ENCODE data around the gene LENG9.
"Not testable (repeated sequence)": the region's sequence is repeated elsewhere in the genome, so short reads cannot be mapped to it uniquely, and the experiment has no call there.

Gene LENG9

DNA sequence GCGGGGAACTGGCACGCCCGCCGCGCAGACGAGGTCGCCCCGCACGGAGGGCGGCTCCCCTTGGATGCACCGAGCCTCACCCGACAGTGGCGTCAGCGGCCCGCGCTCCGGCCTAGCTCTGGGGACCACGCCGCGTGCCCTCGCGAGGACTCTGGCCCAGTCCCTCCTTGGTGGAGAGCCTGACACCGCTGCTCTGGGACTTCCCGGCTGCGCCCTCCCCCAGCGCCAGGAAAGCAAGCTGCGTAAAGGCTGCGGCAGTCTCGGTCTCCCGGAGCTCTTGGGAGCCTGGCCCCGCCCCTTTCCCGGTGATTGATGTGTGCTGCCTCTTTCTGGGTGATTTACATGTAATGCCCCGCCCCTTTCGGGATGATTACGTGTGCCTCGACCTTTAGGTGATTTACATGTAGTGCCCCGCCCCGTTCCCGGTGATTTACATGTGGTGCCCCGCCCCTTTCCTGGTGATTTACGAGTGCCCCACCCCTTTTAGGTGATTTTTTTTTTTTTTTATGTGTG lies at the start of gene LENG9:
TSS of gene LENG9 (minus strand) at position 248 of the 513 bp plus-strand sequence. CDS start 252 bp downstream, outside the sequence.
- DNase-seq (ENCODE audit: low read depth, low spot score), result peak; percentile 89

DNA sequence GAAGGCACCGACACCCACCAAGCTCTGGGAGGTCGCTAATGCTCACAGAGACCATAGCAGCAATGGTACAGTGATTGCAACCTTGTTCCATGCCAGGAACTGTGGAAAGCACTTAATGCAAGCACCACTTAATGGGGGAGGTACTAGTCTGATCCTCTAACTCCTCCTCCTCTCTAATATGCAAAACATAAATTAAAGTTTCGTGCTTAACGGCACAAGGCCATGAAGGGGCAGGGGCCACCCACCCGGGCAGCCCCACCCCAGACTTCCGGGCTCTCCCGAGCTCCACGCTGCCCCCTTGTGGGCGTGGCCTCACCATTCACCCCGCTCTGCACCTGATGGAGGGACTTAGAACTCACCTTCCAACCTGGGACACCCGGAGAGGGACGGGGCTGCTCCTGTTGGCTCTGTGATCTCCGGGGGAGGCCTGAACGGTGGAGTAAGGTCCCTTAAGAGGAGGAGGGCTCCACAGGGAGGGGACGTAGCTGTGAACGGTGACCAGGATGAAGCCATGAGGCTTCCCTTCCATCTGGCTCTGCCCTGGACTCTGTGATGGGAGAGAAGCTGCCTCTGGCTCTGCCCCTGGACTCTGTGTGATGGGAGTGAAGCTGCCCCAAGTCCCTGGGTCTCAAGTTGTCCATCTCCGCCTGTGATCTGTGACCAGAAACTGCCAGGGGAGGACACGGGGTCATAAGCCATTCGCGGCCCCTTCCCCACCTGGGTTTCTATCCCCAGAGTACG lies 45.8 kb upstream of the LENG9 start:
- not testable (repeated sequence) for DNase-seq (ENCODE audit: low read depth, low spot score)

DNA sequence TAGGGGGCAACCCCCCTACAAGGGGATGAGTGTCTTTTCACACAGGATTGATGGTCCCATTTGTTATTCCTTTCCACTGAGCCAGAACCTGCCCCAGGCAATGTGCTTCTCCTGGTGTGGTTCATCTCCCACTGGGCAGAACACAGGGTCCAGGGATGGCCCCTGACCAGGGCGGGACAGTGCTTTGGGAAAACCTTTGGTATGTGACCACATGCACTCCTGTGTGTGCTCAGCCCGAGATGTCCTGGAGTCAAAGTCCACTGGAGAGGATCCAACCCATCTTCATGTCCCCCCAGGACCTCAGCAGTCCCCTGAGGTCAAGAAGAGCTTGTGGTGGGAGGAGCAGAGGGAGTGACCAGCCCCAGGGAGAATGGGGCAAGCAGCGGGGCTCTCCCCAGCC lies 44.9 kb upstream of the LENG9 start:
- DNase-seq (ENCODE audit: low read depth, low spot score), result not testable (repeated sequence)

DNA sequence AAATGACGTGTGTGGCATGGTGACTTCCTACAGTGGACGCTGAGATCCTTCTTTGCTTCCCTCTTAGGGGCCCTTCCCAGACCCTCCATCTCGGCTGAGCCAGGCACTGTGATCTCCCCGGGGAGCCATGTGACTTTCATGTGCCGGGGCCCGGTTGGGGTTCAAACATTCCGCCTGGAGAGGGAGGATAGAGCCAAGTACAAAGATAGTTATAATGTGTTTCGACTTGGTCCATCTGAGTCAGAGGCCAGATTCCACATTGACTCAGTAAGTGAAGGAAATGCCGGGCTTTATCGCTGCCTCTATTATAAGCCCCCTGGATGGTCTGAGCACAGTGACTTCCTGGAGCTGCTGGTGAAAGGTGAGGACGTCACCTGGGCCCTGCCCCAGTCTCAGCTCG lies 44.2 kb upstream of the LENG9 start:
- no peak for DNase-seq (ENCODE audit: low read depth, low spot score)

DNA sequence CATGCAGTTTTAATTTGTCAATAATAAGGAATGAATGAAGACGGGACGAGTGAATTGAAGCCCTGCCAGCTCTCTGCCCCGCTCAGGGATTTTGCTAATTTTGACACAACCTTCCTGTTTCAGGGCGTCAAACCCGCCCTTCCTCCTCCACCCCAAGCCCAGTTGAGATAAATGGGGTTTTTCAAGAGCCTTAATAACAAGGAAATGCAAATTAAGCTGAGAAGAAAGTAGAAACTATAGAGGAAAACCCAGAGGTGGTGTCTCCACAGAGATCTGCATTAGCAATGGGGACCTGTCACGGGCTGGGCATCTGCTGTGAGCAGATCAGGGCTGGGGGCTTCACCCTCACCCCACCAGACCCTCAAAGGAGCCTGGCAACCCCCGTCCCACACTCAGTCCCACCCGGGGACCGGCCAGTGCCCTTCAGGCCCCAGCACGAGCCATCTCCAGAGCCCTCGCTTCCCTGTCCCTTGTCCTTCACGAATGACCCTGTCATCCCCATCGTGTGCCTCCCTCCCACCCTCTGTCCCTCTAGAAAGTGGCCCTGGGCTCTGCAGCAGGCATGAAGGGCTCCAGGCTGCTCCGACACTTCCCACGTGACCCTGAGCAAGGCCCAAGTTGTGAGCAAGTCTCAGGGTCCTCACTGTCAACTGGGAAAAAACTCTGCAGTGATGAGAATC lies 43.6 kb upstream of the LENG9 start:
- not testable (repeated sequence) for DNase-seq (ENCODE audit: low read depth, low spot score)

DNA sequence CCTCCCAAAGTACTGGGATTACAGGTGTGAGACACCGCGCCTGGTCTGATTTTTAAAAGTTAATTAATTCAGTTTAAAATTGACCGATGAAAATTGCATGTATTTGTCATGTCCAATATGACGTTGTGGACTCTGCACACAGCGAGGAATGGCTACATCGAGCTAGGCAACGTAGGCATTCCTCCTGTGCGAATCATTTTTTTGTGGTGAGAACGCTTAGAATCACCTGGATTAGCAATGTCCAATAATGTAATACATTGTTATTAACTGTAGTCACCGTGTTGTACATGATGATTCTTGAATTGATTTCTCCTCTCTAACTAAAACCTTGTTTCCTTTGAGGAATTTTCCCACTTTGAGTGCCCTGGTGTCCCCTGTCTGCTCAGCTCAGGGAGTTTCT lies 42.5 kb upstream of the LENG9 start:
- DNase-seq (ENCODE audit: low read depth, low spot score), result no peak

DNA sequence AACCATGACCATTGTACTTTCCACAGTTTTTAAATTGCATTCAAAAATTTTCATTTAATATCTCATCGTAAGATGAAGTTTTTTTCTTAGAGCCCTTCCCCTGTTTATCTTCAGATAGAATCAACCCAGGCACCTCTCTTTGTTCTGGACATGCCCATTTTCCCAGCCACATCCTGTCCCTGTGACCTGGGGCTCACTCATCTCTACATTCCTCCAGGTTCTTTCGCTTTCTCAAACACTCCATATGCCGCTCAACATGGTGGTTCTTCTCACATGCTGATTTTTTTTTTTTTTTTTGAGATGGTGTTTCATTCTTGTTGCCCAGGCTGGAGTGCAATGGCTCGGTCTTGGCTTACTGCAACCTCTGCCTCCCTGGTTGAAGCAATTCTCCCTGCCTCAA lies 42.0 kb upstream of the LENG9 start:
- not testable (repeated sequence) for DNase-seq (ENCODE audit: low read depth, low spot score)

DNA sequence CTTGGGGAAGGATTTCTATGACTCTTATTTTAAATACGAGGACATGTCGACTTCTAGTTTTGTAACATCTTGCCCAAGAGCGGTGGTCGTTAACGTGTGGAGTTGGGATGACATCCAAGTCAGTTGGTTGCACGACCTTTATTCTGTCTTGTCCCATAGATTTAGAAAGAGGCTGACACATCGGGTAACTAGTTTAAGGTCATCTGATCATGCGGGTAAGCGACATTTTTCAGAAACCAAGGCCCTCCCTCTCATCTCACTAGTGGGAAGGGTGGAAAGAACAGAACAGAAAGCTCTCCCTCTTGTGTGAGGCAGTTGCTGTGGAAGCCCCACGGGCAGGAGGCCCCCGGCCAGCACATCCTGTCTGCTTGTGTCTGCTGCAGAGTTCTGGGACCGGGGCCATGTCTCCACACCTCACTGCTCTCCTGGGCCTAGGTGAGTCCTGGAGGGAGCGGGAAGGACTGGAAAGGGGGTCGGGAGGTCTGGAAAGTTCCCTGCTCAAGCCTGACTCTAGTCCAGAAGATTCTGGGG lies 39.0 kb upstream of the LENG9 start, which contains the start of gene LAIR2:
TSS of gene LAIR2 (plus strand) at position 314 of the 531 bp plus-strand sequence. CDS start at position 402, 88 bp downstream.
- no peak for DNase-seq (ENCODE audit: low read depth, low spot score)

DNA sequence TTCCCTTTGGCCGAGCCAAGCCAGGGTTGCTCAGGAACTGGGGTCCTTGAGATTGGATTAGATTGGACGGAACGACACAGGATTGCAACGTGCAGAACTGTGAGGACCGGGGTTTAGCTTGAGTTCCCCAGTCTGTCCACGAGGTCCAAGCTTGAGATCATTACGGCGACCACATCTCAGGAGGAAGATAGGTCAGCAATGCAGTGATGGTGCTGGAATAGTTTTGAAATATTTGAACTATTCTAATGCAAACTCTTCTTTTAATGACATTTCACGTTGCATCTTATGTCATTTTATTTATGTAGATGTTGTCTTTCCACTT lies 34.8 kb upstream of the LENG9 start:
- not testable (repeated sequence) for DNase-seq (ENCODE audit: low read depth, low spot score)

DNA sequence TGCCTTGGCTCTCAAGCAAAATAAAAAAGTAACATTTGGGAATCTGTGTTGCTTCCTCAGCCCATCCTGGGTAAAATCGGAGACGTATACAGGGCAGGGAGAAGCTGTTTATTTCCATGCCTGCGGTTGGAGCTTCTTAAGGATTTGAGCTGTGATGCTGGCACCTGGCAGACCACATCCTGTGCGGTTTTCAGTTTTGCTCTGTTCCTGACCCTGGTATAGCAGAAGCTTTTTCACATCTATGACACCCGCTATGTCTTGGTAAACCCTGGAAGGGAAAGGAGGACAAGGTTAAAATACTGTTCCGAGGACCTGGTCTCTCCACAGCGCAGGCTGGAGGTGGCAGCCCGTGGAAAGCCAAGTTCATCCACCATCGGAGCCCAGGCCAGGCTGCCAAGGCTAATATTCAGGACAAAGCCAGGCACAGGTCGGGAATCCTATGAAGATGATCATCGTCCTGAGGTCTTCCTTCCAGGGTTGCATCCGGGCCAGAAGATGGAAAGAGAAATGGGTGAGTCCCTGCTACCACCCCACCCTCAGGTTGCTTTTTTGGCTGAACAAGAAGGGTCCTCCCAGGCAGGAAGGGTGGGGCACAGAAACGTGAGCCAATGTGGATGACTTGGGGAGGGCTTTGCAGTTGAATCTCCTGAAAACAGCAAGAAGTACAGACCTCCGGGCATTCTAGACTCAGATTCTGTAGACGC lies 34.3 kb upstream of the LENG9 start:
- DNase-seq (ENCODE audit: low read depth, low spot score), result not testable (repeated sequence)

DNA sequence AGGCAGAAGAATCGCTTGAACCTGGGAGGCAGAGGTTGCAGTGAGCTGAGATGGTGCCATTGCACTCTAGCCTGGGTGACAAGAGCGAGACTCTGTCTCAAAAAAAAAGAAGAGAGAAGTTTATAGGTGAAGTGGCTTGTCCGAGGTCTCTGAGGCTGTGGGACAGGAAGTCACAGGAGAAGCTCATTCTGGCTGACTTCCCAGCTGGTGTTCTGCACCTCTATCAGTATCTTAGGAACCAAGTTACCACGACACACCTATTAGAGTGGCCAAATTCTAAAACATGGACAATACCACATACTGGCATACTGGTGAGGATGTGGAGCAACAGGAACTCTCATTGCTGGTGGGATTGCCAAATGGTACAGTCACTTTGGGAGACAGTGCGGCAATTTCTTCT lies 31.7 kb upstream of the LENG9 start:
- DNase-seq (ENCODE audit: low read depth, low spot score), result not testable (repeated sequence)

DNA sequence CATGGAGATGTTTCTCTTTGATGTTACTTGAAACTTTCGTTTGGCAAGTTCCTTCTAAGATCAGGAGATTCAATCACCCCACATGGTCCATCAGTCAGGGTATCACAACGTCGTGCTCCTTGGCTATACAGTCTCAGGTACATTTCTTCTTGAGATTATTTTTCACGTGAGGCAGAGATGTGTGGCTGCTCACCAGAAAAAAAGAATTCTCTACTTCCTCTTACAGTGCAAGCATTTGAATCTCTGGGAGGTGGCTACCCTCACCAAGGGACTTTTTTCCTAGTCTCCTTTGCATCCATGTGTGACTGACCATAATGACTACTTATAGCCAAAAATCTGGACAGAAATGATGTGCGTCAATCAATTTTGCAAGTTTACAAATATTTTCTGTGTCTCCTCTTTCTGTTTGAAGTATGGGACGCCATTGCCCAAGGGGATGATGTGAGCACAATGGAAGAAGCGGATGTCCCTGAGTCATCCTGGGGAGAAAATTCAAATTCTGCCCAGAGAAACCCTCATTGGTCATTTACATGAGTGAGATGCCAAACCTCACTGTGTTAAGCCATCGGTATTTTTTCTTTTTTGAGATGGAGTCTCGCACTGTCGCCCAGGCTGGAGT lies 30.5 kb upstream of the LENG9 start:
- no peak for DNase-seq (ENCODE audit: low read depth, low spot score)

DNA sequence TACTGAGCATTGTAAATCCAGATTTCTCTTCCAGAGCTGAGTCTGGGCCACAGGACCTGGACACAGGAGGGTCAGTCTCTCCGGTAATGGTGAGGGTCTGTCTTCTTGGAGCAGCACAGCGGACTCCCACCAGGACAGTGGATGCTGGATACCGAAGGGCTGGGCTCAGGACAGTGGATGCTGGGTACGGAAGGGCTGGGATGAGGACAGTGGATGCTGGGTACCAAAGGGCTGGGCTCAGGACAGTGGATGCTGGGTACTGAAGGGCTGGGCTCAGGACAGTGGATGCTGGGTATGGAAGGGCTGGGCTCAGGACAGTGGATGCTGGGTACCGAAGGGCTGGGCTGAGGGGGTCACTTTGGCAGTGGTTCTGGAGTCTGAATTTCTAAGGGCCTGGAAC lies 29.5 kb upstream of the LENG9 start:
- not testable (repeated sequence) for DNase-seq (ENCODE audit: low read depth, low spot score)

DNA sequence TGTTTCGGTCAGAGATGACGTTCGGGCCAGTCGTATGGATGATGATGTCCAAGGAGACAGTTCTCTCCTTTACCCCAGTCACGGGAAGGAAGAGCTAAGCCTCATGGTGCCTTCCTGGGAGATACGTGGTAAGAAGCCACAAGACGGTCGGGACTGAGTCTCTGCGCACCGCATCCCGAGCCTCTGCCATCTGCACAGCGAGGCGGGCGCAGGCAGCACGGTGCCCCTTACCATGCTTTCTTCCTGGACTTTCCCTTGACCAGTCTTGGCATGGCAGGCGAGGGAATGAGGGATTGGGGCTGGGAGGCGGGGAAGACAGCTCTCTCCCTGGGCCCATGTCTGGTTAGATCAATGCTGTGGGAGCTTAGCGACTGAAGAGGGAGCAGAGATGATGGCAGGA lies 29.0 kb upstream of the LENG9 start:
- no peak for DNase-seq (ENCODE audit: low read depth, low spot score)

DNA sequence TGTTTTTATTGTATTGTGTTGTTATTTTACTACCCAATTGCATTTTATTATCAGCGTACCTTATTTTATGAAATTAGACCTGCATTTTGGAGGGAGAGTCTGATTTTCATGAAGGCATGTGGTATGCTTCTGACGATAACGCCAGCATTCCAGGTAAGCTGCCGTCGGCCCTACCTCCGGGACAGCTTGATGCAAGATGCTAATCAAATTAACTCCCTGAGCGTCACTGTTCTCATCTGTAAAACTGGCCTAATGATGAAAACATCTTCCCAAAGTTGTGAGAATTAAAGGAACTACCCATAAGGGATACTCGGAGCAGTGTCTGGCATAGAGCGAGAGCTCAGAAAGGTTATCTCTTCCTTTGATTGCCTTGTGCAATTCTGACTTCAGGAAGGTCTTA lies 26.2 kb upstream of the LENG9 start:
- DNase-seq (ENCODE audit: low read depth, low spot score), result no peak

DNA sequence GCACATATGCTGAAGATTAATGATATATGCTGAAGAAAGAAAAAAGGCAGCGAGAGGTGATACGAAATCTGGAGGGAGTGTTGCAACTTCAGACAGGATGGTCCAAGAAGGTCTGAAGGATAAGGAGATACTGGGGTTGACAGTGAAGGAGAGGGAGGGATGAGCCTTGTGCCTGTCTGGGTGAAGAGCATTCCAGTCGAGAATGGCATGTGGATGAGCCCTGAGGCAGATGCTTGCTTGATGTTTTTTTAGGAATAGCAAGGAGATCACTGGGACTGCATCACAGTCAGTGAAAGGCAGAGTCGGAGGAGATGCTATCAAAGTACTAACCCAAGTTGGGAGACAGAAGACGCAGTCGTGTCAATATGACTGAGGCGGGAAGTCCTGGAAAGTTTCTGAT lies 25.8 kb upstream of the LENG9 start:
- no peak for DNase-seq (ENCODE audit: low read depth, low spot score)

DNA sequence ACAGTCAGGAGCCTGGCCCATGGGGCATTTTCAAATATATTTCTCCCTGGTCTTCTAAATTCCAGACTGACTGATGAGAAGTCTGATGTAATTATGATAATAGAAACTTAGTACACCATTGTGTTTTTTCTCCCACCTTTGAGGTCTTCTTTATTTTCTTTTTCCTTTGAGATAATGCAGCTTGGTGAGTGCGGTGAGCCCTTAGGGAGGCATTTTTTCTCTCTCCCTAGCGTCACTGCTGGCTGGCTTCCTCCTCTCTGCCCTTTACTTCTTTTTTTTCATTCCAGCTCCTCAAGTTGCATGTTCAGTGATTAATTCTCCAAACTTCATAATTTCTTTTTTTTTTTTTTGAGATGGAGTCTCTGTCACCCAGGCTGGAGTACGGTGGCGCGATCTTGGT lies 22.3 kb upstream of the LENG9 start:
- DNase-seq (ENCODE audit: low read depth, low spot score), result no peak

DNA sequence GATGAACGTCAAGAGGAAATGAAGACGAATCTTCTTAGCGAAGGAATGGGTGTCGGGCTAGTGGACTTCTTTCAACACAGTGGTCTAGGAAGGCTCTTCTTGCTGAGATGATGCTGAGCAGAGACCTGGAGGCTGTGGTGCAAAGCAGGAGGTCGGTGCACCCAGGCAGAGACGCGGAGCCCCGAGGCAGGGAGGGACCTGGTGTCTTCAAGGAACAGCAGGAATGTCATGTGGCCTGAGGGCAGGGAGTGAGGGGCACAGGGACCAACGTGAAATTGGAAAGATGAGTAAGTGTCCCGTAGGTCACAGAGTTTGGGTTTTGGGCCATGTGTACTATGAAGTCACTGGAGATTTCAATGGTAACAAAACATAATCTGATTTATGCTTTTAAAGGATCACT lies 20.9 kb upstream of the LENG9 start:
- DNase-seq (ENCODE audit: low read depth, low spot score), result no peak

DNA sequence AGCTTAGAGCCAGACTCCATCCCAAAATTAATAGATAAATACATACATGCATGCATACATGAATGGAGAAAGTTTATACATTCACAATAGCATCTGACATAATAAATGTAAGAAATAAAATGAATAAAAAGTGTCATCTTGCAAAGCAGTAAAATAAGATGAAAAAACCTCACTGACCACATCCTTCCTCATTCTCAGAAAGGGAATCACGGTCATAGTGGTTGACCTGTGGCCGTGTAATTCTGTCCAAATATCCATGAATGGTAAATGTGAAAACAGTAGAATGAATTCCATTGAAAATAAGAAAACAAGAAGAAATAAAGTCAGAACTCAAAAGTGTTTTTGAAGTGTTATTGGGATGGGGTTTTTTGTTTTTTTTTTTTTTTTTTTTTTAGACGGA lies 19.3 kb upstream of the LENG9 start:
- no peak for DNase-seq (ENCODE audit: low read depth, low spot score)

DNA sequence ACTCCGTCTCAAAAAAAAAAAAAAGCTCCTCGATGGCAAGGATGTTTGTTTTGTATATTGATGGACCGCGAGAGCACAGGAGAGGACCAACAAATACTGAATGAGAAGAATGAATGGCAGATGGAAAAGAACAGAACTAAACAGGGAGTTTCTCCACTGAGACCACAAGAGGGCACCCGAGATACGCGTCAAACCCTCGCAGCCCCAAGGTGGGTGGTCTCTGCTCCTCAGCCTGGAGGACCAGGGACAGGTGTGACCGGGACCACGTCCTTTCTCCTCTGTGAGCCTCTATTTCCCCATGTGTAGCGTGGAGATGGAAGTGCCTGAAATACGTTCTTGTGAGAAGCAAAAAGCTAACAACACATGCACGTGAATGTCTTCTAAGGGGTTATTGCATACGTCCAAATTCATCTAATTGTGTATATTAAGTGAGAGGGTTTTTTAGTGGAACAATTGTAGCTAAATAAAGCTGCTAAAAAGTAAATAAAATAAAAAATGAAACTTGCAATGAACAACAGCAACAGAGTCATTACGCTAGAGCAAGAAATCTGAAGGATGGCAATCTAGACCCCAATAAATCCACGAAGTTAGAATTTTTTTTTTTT lies 17.9 kb upstream of the LENG9 start:
- DNase-seq (ENCODE audit: low read depth, low spot score), result no peak

DNA sequence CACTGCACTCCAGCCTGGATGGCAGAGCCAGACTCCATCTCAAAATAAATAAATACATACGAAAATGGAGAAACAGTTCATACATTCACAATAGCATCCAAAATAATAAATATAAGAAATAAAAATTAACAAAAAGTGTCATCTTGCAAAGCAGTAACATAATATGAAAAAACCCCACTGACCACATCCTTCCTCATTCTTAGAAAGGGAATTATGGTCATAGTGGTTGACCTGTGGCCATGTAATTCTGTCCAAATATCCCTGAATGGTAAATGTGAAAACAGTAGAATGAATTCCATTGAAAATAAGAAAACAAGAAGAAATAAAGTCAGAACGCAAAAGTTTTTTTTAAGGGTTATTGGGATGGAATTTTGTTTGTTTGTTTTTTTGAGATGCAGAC lies 16.5 kb upstream of the LENG9 start:
- no peak for DNase-seq (ENCODE audit: low read depth, low spot score)

All from activated naive CD8-positive, alpha-beta T cell treated with anti-CD3 and anti-CD28 coated beads, Interleukin-2, amount 50 U/mL, for 16 hours (primary cell).